PC-3 (cell line): ENCODE results near the gene GPC6. TPM values are rescaled to one million over a fixed set of nuclear protein-coding genes. Genes with fewer than 3 reads are reported as not detected.

Experiments
- ATAC-seq: fragments of 200-7000 bp; cut with Tn5 transposase; 2 replicates; pipeline ENCODE4 v1.9.1; 2020; ENCODE audit warnings: mild to moderate bottlenecking, moderate library complexity
- BruUV-seq: library from RNA; stranded (reverse); fragments of 400-500 nt; replicated peaks from 2 replicates; lab custom pipeline; 2021; lab: Mats Ljungman, UMichigan
- CTCF ChIA-PET: fragments of 300-600 bp; sonication (Branson Sonifier 250); formaldehyde crosslinking; loops from one replicate; lab custom pipeline; 2022; ENCODE audit warnings: antibody characterized with exemption; lab: Charles Lee
- POLR2A ChIA-PET: fragments of 300-600 bp; sonication (Branson Sonifier 250); formaldehyde crosslinking; loops from one replicate; lab custom pipeline; 2022; ENCODE audit warnings: antibody characterized with exemption; ENCODE audit not compliant: unreplicated experiment; lab: Charles Lee
- DNase-seq: peaks from one replicate; pipeline ENCODE4 v3.0.0-alpha.2; 2015
- H2AFZ ChIP-seq: fragments of 300-600 bp; sonication (generic); 2 replicates; pipeline ENCODE4 v1.6.0; 2016; ENCODE audit warnings: antibody characterized with exemption, low read length
- H3F3A ChIP-seq: fragments of 300-600 bp; sonication (generic); one replicate; pipeline ENCODE4 v1.6.0; 2017; ENCODE audit warnings: antibody characterized with exemption, low read length, control low read depth, mild to moderate bottlenecking; ENCODE audit not compliant: unreplicated experiment
- H3K27ac ChIP-seq: fragments of 300-600 bp; sonication (generic); 2 replicates; pipeline ENCODE4 v1.5.1; 2016; ENCODE audit warnings: mild to moderate bottlenecking, low read length
- H3K27me3 ChIP-seq: fragments of 300-600 bp; sonication (generic); 2 replicates; pipeline ENCODE4 v1.6.1; 2016; ENCODE audit warnings: low read length, mixed read lengths
- H3K36me3 ChIP-seq: fragments of 300-600 bp; sonication (generic); 2 replicates; pipeline ENCODE4 v1.6.1; 2016; ENCODE audit warnings: low read depth, mixed run types, low read length, mixed read lengths
- H3K4me1 ChIP-seq: fragments of 300-600 bp; sonication (generic); 2 replicates; pipeline ENCODE4 v1.5.1; 2016; ENCODE audit warnings: low read length; ENCODE audit not compliant: insufficient read depth
- H3K4me2 ChIP-seq: fragments of 300-600 bp; sonication (generic); 2 replicates; pipeline ENCODE4 v1.6.0; 2016; ENCODE audit warnings: low read length
- H3K4me3 ChIP-seq: fragments of 300-600 bp; sonication (generic); 2 replicates; pipeline ENCODE4 v1.5.1; 2016; ENCODE audit warnings: mild to moderate bottlenecking, low read length, mixed read lengths
- H3K79me2 ChIP-seq: fragments of 300-600 bp; sonication (generic); 2 replicates; pipeline ENCODE4 v1.6.1; 2017; ENCODE audit warnings: low read length, mixed read lengths
- H3K9ac ChIP-seq: fragments of 300-600 bp; sonication (generic); 2 replicates; pipeline ENCODE4 v1.6.0; 2016; ENCODE audit warnings: mild to moderate bottlenecking, low read length
- H3K9me2 ChIP-seq: fragments of 300-600 bp; sonication (generic); replicated peaks from 2 replicates; pipeline ENCODE4 v1.6.1; 2016; ENCODE audit warnings: mixed run types, low read length, mixed read lengths
- H3K9me3 ChIP-seq: fragments of 300-600 bp; sonication (generic); 2 replicates; pipeline ENCODE4 v1.6.1; 2016; ENCODE audit warnings: low read length, mixed read lengths
- H4K20me1 ChIP-seq: fragments of 300-600 bp; sonication (generic); 2 replicates; pipeline ENCODE4 v1.6.1; 2016; ENCODE audit warnings: low read length, mixed read lengths
- EZH2 ChIP-seq: fragments of 300-600 bp; sonication (generic); IDR thresholded peaks from one replicate; pipeline ENCODE4 v1.6.1; 2017; ENCODE audit warnings: antibody characterized with exemption, mild to moderate bottlenecking, low read length; ENCODE audit not compliant: unreplicated experiment
- EZH2phosphoT487 ChIP-seq: fragments of 300-600 bp; sonication (generic); IDR thresholded peaks from 2 replicates; pipeline ENCODE4 v1.6.1; 2018; ENCODE audit warnings: mild to moderate bottlenecking, antibody characterized with exemption, low read length, borderline replicate concordance
- intact Hi-C: fragments of 100-400 bp; cut with micrococcal nuclease; formaldehyde crosslinking; loops from 2 replicates; pipeline ENCODE4 v1.9.0; 2023
- total RNA-seq: library from RNA; depleted of rRNA; stranded (reverse); fragments of >200 nt; gene quantifications from 2 replicates; pipeline ENCODE4 v1.2.3, GENCODE V29; 2014
- TF ChIP-seq, protein P1 (sequence below): fragments of 300-600 bp; sonication (generic); conservative IDR thresholded peaks from 2 replicates; pipeline ENCODE4 v1.5.1; 2017; ENCODE audit warnings: antibody characterized with exemption, low read depth, mild to moderate bottlenecking, low read length

GPC6 gene
- total RNA-seq, 1 experiment from 2014 or later, result 3.5 TPM

DNA sequence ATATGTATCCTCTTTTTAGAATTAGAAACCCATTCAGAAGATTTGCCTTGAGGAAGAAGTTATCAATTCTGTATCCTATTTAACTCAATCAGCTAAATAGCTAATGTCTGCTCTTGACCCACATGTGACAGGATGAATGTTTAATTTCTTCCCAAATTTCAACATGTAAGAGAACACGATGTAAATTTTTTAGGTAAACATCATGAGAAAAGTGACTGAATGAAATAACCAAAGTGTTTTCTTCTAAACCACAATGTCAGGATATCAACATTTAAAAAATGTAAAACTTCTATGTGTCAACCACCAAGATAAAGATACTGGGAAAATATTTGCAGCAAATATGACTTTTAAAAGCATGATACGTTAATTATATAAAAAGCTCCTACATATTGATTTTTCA is 950.4 kb downstream of the GPC6 start:
- H4K20me1 ChIP-seq, result no peaks in the 10 kb centered on the region
- no peaks in the 10 kb centered on the region for H3K9me2 ChIP-seq
- no peaks in the 10 kb centered on the region for H3K79me2 ChIP-seq
- no peaks in the 10 kb centered on the region for H3K4me1 ChIP-seq
- ChIA-PET CTCF (no interaction called here), POLR2A (no interaction called here)
- DNase-seq (no peak), ATAC-seq (no peak)
- no peak overlapping the region for H3K4me3 ChIP-seq
- no peaks in the 10 kb centered on the region for H3K27me3 ChIP-seq
- H3K9me3 ChIP-seq, result no peaks in the 10 kb centered on the region
- H3K27ac ChIP-seq, result no peak overlapping the region
- H3K4me2 ChIP-seq, result no peak overlapping the region
- H3F3A ChIP-seq, result no peaks in the 10 kb centered on the region
- intact Hi-C loops, result no loop called here
- no peak for TF ChIP-seq EZH2
- TF ChIP-seq, protein P1, sequence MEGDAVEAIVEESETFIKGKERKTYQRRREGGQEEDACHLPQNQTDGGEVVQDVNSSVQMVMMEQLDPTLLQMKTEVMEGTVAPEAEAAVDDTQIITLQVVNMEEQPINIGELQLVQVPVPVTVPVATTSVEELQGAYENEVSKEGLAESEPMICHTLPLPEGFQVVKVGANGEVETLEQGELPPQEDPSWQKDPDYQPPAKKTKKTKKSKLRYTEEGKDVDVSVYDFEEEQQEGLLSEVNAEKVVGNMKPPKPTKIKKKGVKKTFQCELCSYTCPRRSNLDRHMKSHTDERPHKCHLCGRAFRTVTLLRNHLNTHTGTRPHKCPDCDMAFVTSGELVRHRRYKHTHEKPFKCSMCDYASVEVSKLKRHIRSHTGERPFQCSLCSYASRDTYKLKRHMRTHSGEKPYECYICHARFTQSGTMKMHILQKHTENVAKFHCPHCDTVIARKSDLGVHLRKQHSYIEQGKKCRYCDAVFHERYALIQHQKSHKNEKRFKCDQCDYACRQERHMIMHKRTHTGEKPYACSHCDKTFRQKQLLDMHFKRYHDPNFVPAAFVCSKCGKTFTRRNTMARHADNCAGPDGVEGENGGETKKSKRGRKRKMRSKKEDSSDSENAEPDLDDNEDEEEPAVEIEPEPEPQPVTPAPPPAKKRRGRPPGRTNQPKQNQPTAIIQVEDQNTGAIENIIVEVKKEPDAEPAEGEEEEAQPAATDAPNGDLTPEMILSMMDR, result no peak
- no peak for TF ChIP-seq EZH2phosphoT487
- no peak overlapping the region for H3K9ac ChIP-seq
- H2AFZ ChIP-seq, result no peak overlapping the region
- BruUV-seq, result no TSS peak
- no peaks in the 10 kb centered on the region for H3K36me3 ChIP-seq

DNA sequence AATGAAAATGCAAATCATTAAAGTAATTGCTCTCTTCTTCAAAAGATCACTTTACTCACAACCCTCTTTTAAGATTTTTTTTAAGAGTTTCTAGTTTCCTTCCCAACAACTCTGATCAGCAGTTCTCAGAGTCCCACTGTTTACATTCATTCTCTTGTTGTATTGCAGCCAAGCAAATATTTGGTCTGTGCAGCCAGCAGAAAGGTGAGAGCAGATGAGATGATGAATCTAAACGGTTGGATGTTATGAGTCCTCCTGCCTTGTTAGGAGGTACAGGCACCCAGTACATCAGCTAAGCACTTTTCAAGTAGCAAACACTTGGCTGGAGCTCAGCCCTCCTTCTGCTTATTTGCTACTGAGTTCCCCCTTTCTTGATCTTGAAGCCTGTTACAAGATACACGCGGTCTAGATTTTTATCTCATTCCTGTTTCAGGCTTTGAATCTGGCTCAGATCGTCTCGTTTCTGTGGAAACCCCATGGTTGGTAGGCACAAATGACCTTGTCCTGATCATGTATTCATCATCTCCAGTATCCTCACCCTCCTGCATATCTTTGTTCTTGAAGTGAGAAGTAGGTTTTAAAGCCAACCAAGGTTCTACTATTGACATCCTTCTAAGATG is 952.1 kb downstream of the GPC6 start:
- no peaks in the 10 kb centered on the region for H3K36me3 ChIP-seq
- ChIA-PET POLR2A (no interaction called here), CTCF (interaction anchor here (0.7 kb wide), 1 partner anchor 554 kb away, joined by 3 read pairs; no protein-coding TSS in a partner anchor)
- no peak overlapping the region for H3K4me2 ChIP-seq
- no TSS peak for BruUV-seq
- no peaks in the 10 kb centered on the region for H3K9me2 ChIP-seq
- no peak overlapping the region for H3K4me3 ChIP-seq
- H3K27ac ChIP-seq, result no peak overlapping the region
- no peaks in the 10 kb centered on the region for H4K20me1 ChIP-seq
- intact Hi-C loops, result no loop called here
- TF ChIP-seq, protein P1, result no peak
- TF ChIP-seq EZH2, result no peak
- no peak for TF ChIP-seq EZH2phosphoT487
- no peaks in the 10 kb centered on the region for H3K4me1 ChIP-seq
- ATAC-seq (peak; percentile 93), DNase-seq (peak; percentile 30)
- H2AFZ ChIP-seq, result no peak overlapping the region
- H3K9me3 ChIP-seq, result no peaks in the 10 kb centered on the region
- H3K27me3 ChIP-seq, result no peaks in the 10 kb centered on the region
- H3K79me2 ChIP-seq, result no peaks in the 10 kb centered on the region
- H3F3A ChIP-seq, result no peaks in the 10 kb centered on the region
- H3K9ac ChIP-seq, result no peak overlapping the region

DNA sequence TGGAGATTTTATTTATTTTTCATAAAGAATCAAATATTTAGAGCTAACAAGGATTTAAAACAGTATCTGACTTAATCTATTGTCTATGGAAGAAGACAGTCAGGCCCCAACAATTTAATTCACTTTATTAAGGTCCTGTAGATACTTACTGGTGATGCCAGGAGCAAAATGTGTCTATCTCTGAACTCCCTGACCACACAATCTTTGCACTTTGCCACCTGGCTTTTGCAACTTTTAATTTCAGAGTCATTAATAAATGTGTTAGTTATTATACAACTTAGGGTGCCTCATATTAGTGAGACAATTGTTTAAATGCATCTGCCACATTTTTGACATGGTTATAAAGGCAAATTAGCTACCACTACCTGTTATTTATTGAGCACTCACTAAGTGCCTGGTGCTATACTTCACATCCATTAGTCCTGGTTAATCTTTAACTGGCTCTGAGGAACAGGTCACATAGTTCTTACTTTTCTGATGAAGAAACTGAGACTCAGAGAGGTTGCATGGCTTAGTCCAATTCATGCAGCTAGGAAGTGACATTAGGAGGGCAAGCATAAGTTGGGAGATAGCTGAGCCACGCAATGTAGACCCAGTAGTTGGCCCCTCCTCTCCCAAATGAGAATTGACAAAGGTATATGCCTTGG is 955.0 kb downstream of the GPC6 start:
- TF ChIP-seq EZH2phosphoT487, result no peak
- TF ChIP-seq, protein P1, result no peak
- no peak for TF ChIP-seq EZH2
- ChIA-PET CTCF (no interaction called here), POLR2A (no interaction called here)
- H3K9me3 ChIP-seq, result no peaks in the 10 kb centered on the region
- ATAC-seq (no peak), DNase-seq (no peak)
- BruUV-seq, result no TSS peak
- H3F3A ChIP-seq, result no peaks in the 10 kb centered on the region
- H3K27me3 ChIP-seq, result no peaks in the 10 kb centered on the region
- H2AFZ ChIP-seq, result no peak overlapping the region
- H3K4me3 ChIP-seq, result no peak overlapping the region
- no peak overlapping the region for H3K4me2 ChIP-seq
- H4K20me1 ChIP-seq, result no peaks in the 10 kb centered on the region
- H3K27ac ChIP-seq, result no peak overlapping the region
- no peaks in the 10 kb centered on the region for H3K4me1 ChIP-seq
- no peaks in the 10 kb centered on the region for H3K79me2 ChIP-seq
- H3K9ac ChIP-seq, result no peak overlapping the region
- intact Hi-C loops, result no loop called here
- H3K9me2 ChIP-seq, result no peaks in the 10 kb centered on the region
- no peaks in the 10 kb centered on the region for H3K36me3 ChIP-seq
